GM23338 (cell line): ENCODE results near the gene PDE3A. TPM values are rescaled to one million over a fixed set of nuclear protein-coding genes. Genes with fewer than 3 reads are reported as not detected.

Experiments
- ATAC-seq: fragments of 200-7000 bp; cut with Tn5 transposase; 3 replicates; pipeline ENCODE4 v1.9.1; 2020
- DNase-seq: peaks from one replicate; pipeline ENCODE4 v3.0.0-alpha.2; 2015; ENCODE audit warnings: low spot score
- H2AFZ ChIP-seq: fragments of 200-600 bp; sonication (generic); 2 replicates; pipeline ENCODE4 v1.8.0; 2016; ENCODE audit warnings: antibody characterized with exemption, mild to moderate bottlenecking, moderate library complexity
- H3F3A ChIP-seq: fragments of 200-600 bp; sonication (generic); replicated peaks from 2 replicates; pipeline ENCODE4 v1.8.0; 2017; ENCODE audit warnings: antibody characterized with exemption, mixed run types, low read depth
- H3K27ac ChIP-seq: fragments of 200-600 bp; sonication (generic); 2 replicates; pipeline ENCODE4 v1.6.1; 2016; ENCODE audit warnings: low read depth
- H3K27me3 ChIP-seq: fragments of 200-600 bp; sonication (generic); 2 replicates; pipeline ENCODE4 v1.8.0; 2016; ENCODE audit warnings: mild to moderate bottlenecking, mixed run types, moderate library complexity; ENCODE audit not compliant: insufficient read depth
- H3K36me3 ChIP-seq: fragments of 200-600 bp; sonication (generic); 2 replicates; pipeline ENCODE4 v1.8.0; 2016; ENCODE audit warnings: mild to moderate bottlenecking; ENCODE audit not compliant: insufficient read depth
- H3K4me1 ChIP-seq: fragments of 200-600 bp; sonication (generic); 2 replicates; pipeline ENCODE4 v1.8.0; 2016; ENCODE audit warnings: mild to moderate bottlenecking, moderate library complexity; ENCODE audit not compliant: insufficient read depth
- H3K4me2 ChIP-seq: fragments of 200-600 bp; sonication (generic); 2 replicates; pipeline ENCODE4 v1.7.1; 2017; ENCODE audit warnings: mixed run types
- H3K4me3 ChIP-seq: fragments of 200-600 bp; sonication (generic); 2 replicates; pipeline ENCODE4 v1.6.1; 2016; ENCODE audit warnings: mixed run types
- H3K79me2 ChIP-seq: fragments of 200-600 bp; sonication (generic); replicated peaks from 2 replicates; pipeline ENCODE4 v1.8.0; 2017; ENCODE audit warnings: mild to moderate bottlenecking; ENCODE audit not compliant: insufficient read depth
- H3K9me2 ChIP-seq: fragments of 200-600 bp; sonication (generic); 2 replicates; pipeline ENCODE4 v1.8.0; 2017; ENCODE audit not compliant: insufficient read depth
- H4K20me1 ChIP-seq: fragments of 200-600 bp; sonication (generic); replicated peaks from 2 replicates; pipeline ENCODE4 v1.8.0; 2017; ENCODE audit warnings: mild to moderate bottlenecking; ENCODE audit not compliant: insufficient read depth
- H3K27ac Mint-ChIP-seq: 2 replicates; pipeline ENCODE4 v1.8.0; 2020; ENCODE audit warnings: inconsistent platforms, mild to moderate bottlenecking, moderate library complexity, mixed read lengths
- H3K27me3 Mint-ChIP-seq: 3 replicates; pipeline ENCODE4 v1.8.0; 2022; ENCODE audit warnings: low read depth, mild to moderate bottlenecking, moderate library complexity, mixed read lengths, inconsistent platforms; ENCODE audit not compliant: insufficient read depth, poor library complexity
- H3K36me3 Mint-ChIP-seq: 3 replicates; pipeline ENCODE4 v1.8.0; 2021; ENCODE audit warnings: low read depth, mild to moderate bottlenecking, inconsistent platforms, moderate library complexity, mixed read lengths
- H3K4me1 Mint-ChIP-seq: 3 replicates; pipeline ENCODE4 v1.8.0; 2020; ENCODE audit warnings: mild to moderate bottlenecking, inconsistent platforms, mixed read lengths
- H3K4me3 Mint-ChIP-seq: 3 replicates; pipeline ENCODE4 v1.8.0; 2021; ENCODE audit warnings: moderate library complexity, mild to moderate bottlenecking, inconsistent platforms, mixed read lengths
- H3K9me3 Mint-ChIP-seq: 3 replicates; pipeline ENCODE4 v1.8.0; 2020; ENCODE audit warnings: moderate library complexity, mild to moderate bottlenecking, inconsistent platforms, mixed read lengths
- CREB1 ChIP-seq: fragments of 250-450 bp; sonication (Bioruptor Pico); IDR thresholded peaks from 2 replicates; pipeline ENCODE4 v1.5.0; 2020; ENCODE audit warnings: low read depth, mild to moderate bottlenecking, moderate library complexity
- EZH2 ChIP-seq: fragments of 200-600 bp; sonication (generic); IDR thresholded peaks from one replicate; pipeline ENCODE4 v1.8.0; 2017; ENCODE audit warnings: antibody characterized with exemption, mild to moderate bottlenecking, low read depth; ENCODE audit not compliant: unreplicated experiment
- EZH2phosphoT487 ChIP-seq: fragments of 200-600 bp; sonication (generic); IDR thresholded peaks from one replicate; pipeline ENCODE4 v1.8.1; 2018; ENCODE audit warnings: antibody characterized with exemption; ENCODE audit not compliant: unreplicated experiment
- JUNB ChIP-seq: IDR thresholded peaks from one replicate; pipeline ENCODE4 v1.6.1; 2016; ENCODE audit warnings: antibody characterized with exemption; ENCODE audit not compliant: unreplicated experiment
- NANOG ChIP-seq: IDR thresholded peaks from 2 replicates; pipeline ENCODE4 v1.6.1; 2016; ENCODE audit warnings: antibody characterized with exemption, borderline replicate concordance
- POLR2AphosphoS5 ChIP-seq: IDR thresholded peaks from 2 replicates; pipeline ENCODE4 v1.6.1; 2016; ENCODE audit warnings: antibody characterized with exemption, low read depth
- STAT1 ChIP-seq: IDR thresholded peaks from one replicate; pipeline ENCODE4 v1.6.1; 2016; ENCODE audit warnings: antibody characterized with exemption; ENCODE audit not compliant: unreplicated experiment
- polyA plus RNA-seq: library from polyadenylated mRNA; unstranded; fragments of >200 nt; fragmentation: Nextera tagmentation; extraction: Ambion mirVana; gene quantifications from 2 replicates; pipeline ENCODE4 v1.2.1, GENCODE V29; 2016
- total RNA-seq: library from RNA; depleted of rRNA; stranded (reverse); fragments of >200 nt; shearing (Covaris generic); gene quantifications from 2 replicates; pipeline ENCODE4 v1.2.3, GENCODE V29; 2014
- TF ChIP-seq, protein P1 (sequence below): fragments of 250-450 bp; sonication (Bioruptor Pico); IDR thresholded peaks from 2 replicates; pipeline ENCODE4 v1.5.0; 2020; ENCODE audit warnings: mild to moderate bottlenecking, moderate library complexity
- TF ChIP-seq, protein P2 (sequence below): IDR thresholded peaks from one replicate; pipeline ENCODE4 v1.6.1; 2018; ENCODE audit warnings: antibody characterized with exemption; ENCODE audit not compliant: unreplicated experiment
- TF ChIP-seq, protein P3 (sequence below): IDR thresholded peaks from 2 replicates; pipeline ENCODE4 v1.6.1; 2016; ENCODE audit warnings: antibody characterized with exemption

The PDE3A gene
- total and polyA plus RNA-seq, 2 experiments from 2014 or later = 2.7 to 9.2 TPM

DNA sequence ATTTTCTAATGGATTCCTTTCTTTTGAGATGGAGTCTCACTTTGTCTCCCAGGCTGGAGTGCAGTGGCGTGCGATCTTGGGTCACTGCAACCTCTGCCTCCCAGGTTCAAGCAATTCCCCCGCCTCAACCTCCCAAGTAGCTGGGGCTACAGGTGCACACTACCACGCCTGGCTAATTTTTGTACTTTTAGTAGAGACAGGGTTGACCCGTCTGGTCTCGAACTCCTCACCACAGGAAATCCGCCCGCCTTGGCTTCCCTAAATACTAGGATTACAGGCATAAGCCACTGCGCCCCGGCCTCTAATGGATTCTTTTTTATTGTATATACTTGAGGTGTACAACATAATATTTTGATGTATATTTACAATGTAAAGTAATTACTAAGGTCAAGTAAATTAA lies 186.7 kb downstream of the PDE3A start:
- Mint-ChIP-seq H3K4me1 (no peaks in the 10 kb centered on the region), H3K9me3 (peaks cover 7% of the 10 kb centered on the region; the same call in 2 of the 3 replicates), H3K27ac (no peak overlapping the region), H3K4me3 (no peak overlapping the region), H3K27me3 (peaks cover 3% of the 10 kb centered on the region), H3K36me3 (peaks cover 8% of the 10 kb centered on the region)
- Histone ChIP-seq H3K27me3 (no peaks in the 10 kb centered on the region), H4K20me1 (no peaks in the 10 kb centered on the region), H2AFZ (no peak overlapping the region), H3F3A (no peaks in the 10 kb centered on the region), H3K4me1 (no peaks in the 10 kb centered on the region), H3K27ac (no peak overlapping the region), H3K4me2 (no peak overlapping the region), H3K4me3 (no peak overlapping the region), H3K36me3 (no peaks in the 10 kb centered on the region), H3K9me2 (no peaks in the 10 kb centered on the region), H3K79me2 (no peaks in the 10 kb centered on the region)
- TF ChIP-seq EZH2phosphoT487 = no peak
- TF ChIP-seq, protein P1, sequence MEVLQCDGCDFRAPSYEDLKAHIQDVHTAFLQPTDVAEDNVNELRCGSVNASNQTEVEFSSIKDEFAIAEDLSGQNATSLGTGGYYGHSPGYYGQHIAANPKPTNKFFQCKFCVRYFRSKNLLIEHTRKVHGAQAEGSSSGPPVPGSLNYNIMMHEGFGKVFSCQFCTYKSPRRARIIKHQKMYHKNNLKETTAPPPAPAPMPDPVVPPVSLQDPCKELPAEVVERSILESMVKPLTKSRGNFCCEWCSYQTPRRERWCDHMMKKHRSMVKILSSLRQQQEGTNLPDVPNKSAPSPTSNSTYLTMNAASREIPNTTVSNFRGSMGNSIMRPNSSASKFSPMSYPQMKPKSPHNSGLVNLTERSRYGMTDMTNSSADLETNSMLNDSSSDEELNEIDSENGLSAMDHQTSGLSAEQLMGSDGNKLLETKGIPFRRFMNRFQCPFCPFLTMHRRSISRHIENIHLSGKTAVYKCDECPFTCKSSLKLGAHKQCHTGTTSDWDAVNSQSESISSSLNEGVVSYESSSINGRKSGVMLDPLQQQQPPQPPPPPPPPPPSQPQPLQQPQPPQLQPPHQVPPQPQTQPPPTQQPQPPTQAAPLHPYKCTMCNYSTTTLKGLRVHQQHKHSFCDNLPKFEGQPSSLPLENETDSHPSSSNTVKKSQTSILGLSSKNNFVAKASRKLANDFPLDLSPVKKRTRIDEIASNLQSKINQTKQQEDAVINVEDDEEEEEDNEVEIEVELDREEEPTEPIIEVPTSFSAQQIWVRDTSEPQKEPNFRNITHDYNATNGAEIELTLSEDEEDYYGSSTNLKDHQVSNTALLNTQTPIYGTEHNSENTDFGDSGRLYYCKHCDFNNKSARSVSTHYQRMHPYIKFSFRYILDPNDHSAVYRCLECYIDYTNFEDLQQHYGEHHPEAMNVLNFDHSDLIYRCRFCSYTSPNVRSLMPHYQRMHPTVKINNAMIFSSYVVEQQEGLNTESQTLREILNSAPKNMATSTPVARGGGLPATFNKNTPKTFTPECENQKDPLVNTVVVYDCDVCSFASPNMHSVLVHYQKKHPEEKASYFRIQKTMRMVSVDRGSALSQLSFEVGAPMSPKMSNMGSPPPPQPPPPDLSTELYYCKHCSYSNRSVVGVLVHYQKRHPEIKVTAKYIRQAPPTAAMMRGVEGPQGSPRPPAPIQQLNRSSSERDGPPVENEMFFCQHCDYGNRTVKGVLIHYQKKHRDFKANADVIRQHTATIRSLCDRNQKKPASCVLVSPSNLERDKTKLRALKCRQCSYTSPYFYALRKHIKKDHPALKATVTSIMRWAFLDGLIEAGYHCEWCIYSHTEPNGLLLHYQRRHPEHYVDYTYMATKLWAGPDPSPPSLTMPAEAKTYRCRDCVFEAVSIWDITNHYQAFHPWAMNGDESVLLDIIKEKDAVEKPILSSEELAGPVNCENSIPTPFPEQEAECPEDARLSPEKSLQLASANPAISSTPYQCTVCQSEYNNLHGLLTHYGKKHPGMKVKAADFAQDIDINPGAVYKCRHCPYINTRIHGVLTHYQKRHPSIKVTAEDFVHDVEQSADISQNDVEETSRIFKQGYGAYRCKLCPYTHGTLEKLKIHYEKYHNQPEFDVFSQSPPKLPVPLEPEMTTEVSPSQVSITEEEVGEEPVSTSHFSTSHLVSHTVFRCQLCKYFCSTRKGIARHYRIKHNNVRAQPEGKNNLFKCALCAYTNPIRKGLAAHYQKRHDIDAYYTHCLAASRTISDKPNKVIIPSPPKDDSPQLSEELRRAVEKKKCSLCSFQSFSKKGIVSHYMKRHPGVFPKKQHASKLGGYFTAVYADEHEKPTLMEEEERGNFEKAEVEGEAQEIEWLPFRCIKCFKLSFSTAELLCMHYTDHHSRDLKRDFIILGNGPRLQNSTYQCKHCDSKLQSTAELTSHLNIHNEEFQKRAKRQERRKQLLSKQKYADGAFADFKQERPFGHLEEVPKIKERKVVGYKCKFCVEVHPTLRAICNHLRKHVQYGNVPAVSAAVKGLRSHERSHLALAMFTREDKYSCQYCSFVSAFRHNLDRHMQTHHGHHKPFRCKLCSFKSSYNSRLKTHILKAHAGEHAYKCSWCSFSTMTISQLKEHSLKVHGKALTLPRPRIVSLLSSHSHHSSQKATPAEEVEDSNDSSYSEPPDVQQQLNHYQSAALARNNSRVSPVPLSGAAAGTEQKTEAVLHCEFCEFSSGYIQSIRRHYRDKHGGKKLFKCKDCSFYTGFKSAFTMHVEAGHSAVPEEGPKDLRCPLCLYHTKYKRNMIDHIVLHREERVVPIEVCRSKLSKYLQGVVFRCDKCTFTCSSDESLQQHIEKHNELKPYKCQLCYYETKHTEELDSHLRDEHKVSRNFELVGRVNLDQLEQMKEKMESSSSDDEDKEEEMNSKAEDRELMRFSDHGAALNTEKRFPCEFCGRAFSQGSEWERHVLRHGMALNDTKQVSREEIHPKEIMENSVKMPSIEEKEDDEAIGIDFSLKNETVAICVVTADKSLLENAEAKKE (CRISPR knock-in tag) = no peak
- TF ChIP-seq, protein P2, sequence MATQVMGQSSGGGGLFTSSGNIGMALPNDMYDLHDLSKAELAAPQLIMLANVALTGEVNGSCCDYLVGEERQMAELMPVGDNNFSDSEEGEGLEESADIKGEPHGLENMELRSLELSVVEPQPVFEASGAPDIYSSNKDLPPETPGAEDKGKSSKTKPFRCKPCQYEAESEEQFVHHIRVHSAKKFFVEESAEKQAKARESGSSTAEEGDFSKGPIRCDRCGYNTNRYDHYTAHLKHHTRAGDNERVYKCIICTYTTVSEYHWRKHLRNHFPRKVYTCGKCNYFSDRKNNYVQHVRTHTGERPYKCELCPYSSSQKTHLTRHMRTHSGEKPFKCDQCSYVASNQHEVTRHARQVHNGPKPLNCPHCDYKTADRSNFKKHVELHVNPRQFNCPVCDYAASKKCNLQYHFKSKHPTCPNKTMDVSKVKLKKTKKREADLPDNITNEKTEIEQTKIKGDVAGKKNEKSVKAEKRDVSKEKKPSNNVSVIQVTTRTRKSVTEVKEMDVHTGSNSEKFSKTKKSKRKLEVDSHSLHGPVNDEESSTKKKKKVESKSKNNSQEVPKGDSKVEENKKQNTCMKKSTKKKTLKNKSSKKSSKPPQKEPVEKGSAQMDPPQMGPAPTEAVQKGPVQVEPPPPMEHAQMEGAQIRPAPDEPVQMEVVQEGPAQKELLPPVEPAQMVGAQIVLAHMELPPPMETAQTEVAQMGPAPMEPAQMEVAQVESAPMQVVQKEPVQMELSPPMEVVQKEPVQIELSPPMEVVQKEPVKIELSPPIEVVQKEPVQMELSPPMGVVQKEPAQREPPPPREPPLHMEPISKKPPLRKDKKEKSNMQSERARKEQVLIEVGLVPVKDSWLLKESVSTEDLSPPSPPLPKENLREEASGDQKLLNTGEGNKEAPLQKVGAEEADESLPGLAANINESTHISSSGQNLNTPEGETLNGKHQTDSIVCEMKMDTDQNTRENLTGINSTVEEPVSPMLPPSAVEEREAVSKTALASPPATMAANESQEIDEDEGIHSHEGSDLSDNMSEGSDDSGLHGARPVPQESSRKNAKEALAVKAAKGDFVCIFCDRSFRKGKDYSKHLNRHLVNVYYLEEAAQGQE = no peak
- TF ChIP-seq JUNB = no peak
- TF ChIP-seq POLR2AphosphoS5 = no peak
- TF ChIP-seq CREB1 (CRISPR knock-in tag) = no peak
- no peak for TF ChIP-seq NANOG
- TF ChIP-seq STAT1 = no peak
- TF ChIP-seq, protein P3, sequence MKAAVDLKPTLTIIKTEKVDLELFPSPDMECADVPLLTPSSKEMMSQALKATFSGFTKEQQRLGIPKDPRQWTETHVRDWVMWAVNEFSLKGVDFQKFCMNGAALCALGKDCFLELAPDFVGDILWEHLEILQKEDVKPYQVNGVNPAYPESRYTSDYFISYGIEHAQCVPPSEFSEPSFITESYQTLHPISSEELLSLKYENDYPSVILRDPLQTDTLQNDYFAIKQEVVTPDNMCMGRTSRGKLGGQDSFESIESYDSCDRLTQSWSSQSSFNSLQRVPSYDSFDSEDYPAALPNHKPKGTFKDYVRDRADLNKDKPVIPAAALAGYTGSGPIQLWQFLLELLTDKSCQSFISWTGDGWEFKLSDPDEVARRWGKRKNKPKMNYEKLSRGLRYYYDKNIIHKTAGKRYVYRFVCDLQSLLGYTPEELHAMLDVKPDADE = no peak
- TF ChIP-seq EZH2 = no peak
- no peak for ATAC-seq
- DNase-seq = no peak
